Measurements from ENCODE around the gene SENP3. TPM values are rescaled to one million over a fixed set of nuclear protein-coding genes. Genes with fewer than 3 reads are reported as not detected.

SENP3 gene
- total and polyA plus RNA-seq, 2 of the 4 experiments (the other 2 are of a cell fraction), result 82.4 to 120 TPM

GRCh38 chr17:7544911-7545310 is 16.8 kb upstream of the SENP3 start:
- Histone ChIP-seq H2BK120ac (ENCODE audit: low read depth, low read length) (no peak overlapping the region), H2AK9ac (replicated peaks; ENCODE audit: low read depth, low read length, poor library complexity) (no peak overlapping the region), H3K9ac (ENCODE audit: low read depth, low read length) (no peak overlapping the region), H2BK15ac (ENCODE audit: low read depth, low read length) (no peak overlapping the region), H3K9me1 (ENCODE audit: insufficient read depth, low read length) (peaks cover 5% of the 10 kb centered on the region; the same call in 1 of the 2 replicates), H3K56ac (ENCODE audit: extremely low read depth, insufficient read depth, low read length) (no peak overlapping the region), H3K23ac (ENCODE audit: low read depth, low read length) (no peak overlapping the region), H2AFZ (replicated peaks; ENCODE audit: low read length, poor library complexity) (no peak overlapping the region), H3K18ac (ENCODE audit: low read depth, low read length) (no peak overlapping the region), H3K36me3 (ENCODE audit: control insufficient read depth, insufficient read depth, low read length) (no peaks in the 10 kb centered on the region), H3K9me3 (ENCODE audit: control insufficient read depth, insufficient read depth, low read length) (no peaks in the 10 kb centered on the region), H3K27ac (ENCODE audit: insufficient read depth, low read length) (no peak overlapping the region), H4K20me1 (ENCODE audit: insufficient read depth, low read length) (no peaks in the 10 kb centered on the region), H4K91ac (ENCODE audit: insufficient read depth, low read depth, low read length) (no peak overlapping the region), H3K27me3 (ENCODE audit: control insufficient read depth, insufficient read depth, low read length) (peaks cover 12% of the 10 kb centered on the region), H3K79me1 (ENCODE audit: low read depth in 1 of 2, low read length in 2 of 2) (peaks cover 0 to 13% of the 10 kb centered on the region in 2 experiments; a peak in 2 of 4 replicates), H4K8ac (ENCODE audit: low read depth in 2 of 2, low read length in 2 of 2) (no peak overlapping the region), H3K4me1 (ENCODE audit: control insufficient read depth, insufficient read depth, low read length) (peaks cover 8% of the 10 kb centered on the region), H3K14ac (replicated peaks; ENCODE audit: low read depth, low read length) (no peak overlapping the region), H3K4me3 (ENCODE audit: insufficient read depth, low read depth, low read length) (no peak overlapping the region), H3K4ac (ENCODE audit: low read depth, low read length) (no peak overlapping the region), H4K5ac (ENCODE audit: low read depth, low read length) (no peak overlapping the region), H2AK5ac (ENCODE audit: low read depth, low read length) (no peak overlapping the region), H2BK5ac (ENCODE audit: low read depth, low read length, poor library complexity, severe bottlenecking) (no peak overlapping the region), H3K4me2 (ENCODE audit: low read depth, low read length) (no peak overlapping the region), H2BK20ac (ENCODE audit: low read depth, low read length) (no peak overlapping the region)
- intact Hi-C loops (cut with micrococcal nuclease) (no loop called here), dilution Hi-C loops (cut with HindIII; ENCODE audit: low sequenced_read_pairs, unreplicated experiment) (no loop called here), in situ Hi-C loops (cut with MboI; ENCODE audit: low sequenced_read_pairs) (loop anchor here (25.0 kb wide), 1 partner anchor 483 kb away; no protein-coding TSS in a partner anchor)
- CTCF ChIA-PET, result no interaction called here
- no peak for ATAC-seq (ENCODE audit: low read depth)
- 80% methylated on average over 1 of the region's 6 CpGs; no CpG with 5 or more reads in 1 of the 2 experiments for WGBS, 2 experiments (ENCODE audit: extremely low coverage in 2 of 2, insufficient read length in 1 of 2)
- POLR2A ChIA-PET (ENCODE audit: unreplicated experiment), result no interaction called here
- DNase-seq, result no peak
- no TSS peak for BruUV-seq (replicated peaks)
- TF ChIP-seq MAFK (IDR thresholded peaks at IDR 0.05; ENCODE audit: low read depth, low read length), result no peak
- no peak for TF ChIP-seq CEBPB (IDR thresholded peaks at IDR 0.05; ENCODE audit: low read depth, low read length)
- TF ChIP-seq FOS (IDR thresholded peaks at IDR 0.05; ENCODE audit: low read depth, low read length), result no peak
- TF ChIP-seq BHLHE40 (IDR thresholded peaks at IDR 0.05; ENCODE audit: low read depth, low read length), result no peak
- TF ChIP-seq RFX5 (IDR thresholded peaks at IDR 0.05; ENCODE audit: low read depth, low read length), result no peak
- TF ChIP-seq ELK1 (IDR thresholded peaks at IDR 0.05; ENCODE audit: borderline replicate concordance, low read depth, low read length), result no peak
- TF ChIP-seq RAD21 (IDR thresholded peaks at IDR 0.05; ENCODE audit: low read length), result no peak

Data from IMR-90 (cell line).